HepG2 (cell line): ENCODE data around the gene KRTAP10-5. TPM values are rescaled to one million over a fixed set of nuclear protein-coding genes. Genes with fewer than 3 reads are reported as not detected.

Experiments used
- ATAC-seq: fragments of 200-7000 bp; cut with Tn5 transposase; 3 replicates; pipeline ENCODE4 v1.9.1; 2020; ENCODE audit warnings: mild to moderate bottlenecking, moderate library complexity
- BruUV-seq: library from RNA; stranded (reverse); fragments of 400-500 nt; replicated peaks from 2 replicates; lab custom pipeline; 2021; lab: Mats Ljungman, UMichigan
- CTCF ChIA-PET: fragments of 300-600 bp; formaldehyde crosslinking; extraction: SDS; loops from one replicate; lab custom pipeline; 2021; ENCODE audit warnings: low total read pairs, inconsistent platforms, low intra/inter-chr PET ratio; lab: Yijun Ruan, JAX
- POLR2A ChIA-PET: fragments of 350-600 bp; sonication (Branson Sonifier 250); formaldehyde crosslinking; loops from one replicate; lab custom pipeline; 2020; ENCODE audit warnings: antibody characterized with exemption, inconsistent platforms; lab: Yijun Ruan, JAX
- DNase-seq: peaks from one replicate; pipeline ENCODE4 v3.0.0-alpha.2; 2015; ENCODE audit warnings: low spot score
- FAIRE-seq: peaks from 3 replicates; lab custom pipeline; 2011; peaks lifted over from hg19 to GRCh38; lab: Jason Lieb, UNC
- H2AFZ ChIP-seq: one replicate; pipeline ENCODE4 v1.6.1; 2011; ENCODE audit warnings: low read length, inconsistent platforms
- H3K27ac ChIP-seq: fragments of 300-600 bp; 3 replicates; pipeline ENCODE4 v1.8.0; 2011; ENCODE audit warnings: mixed run types, mild to moderate bottlenecking, mixed read lengths, low read length, inconsistent platforms; ENCODE audit not compliant: insufficient read depth; ENCODE audit errors: extremely low read length
- H3K27me3 ChIP-seq, 2 experiments: fragments of 200-600 bp in 1 of 2; 2 replicates in 1 of 2; 3 replicates in 1 of 2; pipeline versions ENCODE4 v1.6.0 to v1.8.0; 2011; ENCODE audit warnings: low read length in 2 of 2, mild to moderate bottlenecking in 2 of 2, moderate library complexity in 2 of 2, inconsistent platforms in 1 of 2; ENCODE audit not compliant: insufficient read depth in 2 of 2, control insufficient read depth in 1 of 2
- H3K36me3 ChIP-seq, 2 experiments: fragments of 200-600 bp in 1 of 2; replicated peaks in 1 of 2; 2 replicates in 1 of 2; 3 replicates in 1 of 2; pipeline versions ENCODE4 v1.5.1 to v1.8.0; 2011; ENCODE audit warnings: low read length in 2 of 2, inconsistent platforms in 1 of 2; ENCODE audit not compliant: insufficient read depth in 2 of 2, control insufficient read depth in 1 of 2
- H3K4me1 ChIP-seq: 2 replicates; pipeline ENCODE4 v1.5.1; 2012; ENCODE audit warnings: low read length, inconsistent platforms; ENCODE audit not compliant: insufficient read depth
- H3K4me2 ChIP-seq: 2 replicates; pipeline ENCODE4 v1.6.0; 2011; ENCODE audit warnings: low read depth, low read length, inconsistent platforms
- H3K4me3 ChIP-seq, 3 experiments: fragments of 200-600 bp in 1 of 3; sonication (generic), shearing (Covaris generic) in 1 of 3; replicated peaks in 1 of 3; 2 replicates each; pipeline ENCODE4 v1.5.1; 2011 to 2016; ENCODE audit warnings: low read length in 3 of 3, inconsistent platforms in 2 of 3, low read depth in 2 of 3, mild to moderate bottlenecking in 2 of 3, control low read depth in 1 of 3, mixed read lengths in 1 of 3; ENCODE audit not compliant: insufficient read depth in 1 of 3
- H3K79me2 ChIP-seq: one replicate; pipeline ENCODE4 v1.6.1; 2011; ENCODE audit warnings: low read length, inconsistent platforms; ENCODE audit not compliant: insufficient read depth
- H3K9ac ChIP-seq: 2 replicates; pipeline ENCODE4 v1.6.0; 2011; ENCODE audit warnings: mild to moderate bottlenecking, low read depth, low read length, inconsistent platforms; ENCODE audit not compliant: insufficient read depth
- H3K9me3 ChIP-seq: 2 replicates; pipeline ENCODE4 v1.5.1; 2012; ENCODE audit warnings: mild to moderate bottlenecking, low read length
- H4K20me1 ChIP-seq: 2 replicates; pipeline ENCODE4 v1.6.0; 2011; ENCODE audit warnings: inconsistent platforms, mild to moderate bottlenecking, low read length, moderate library complexity; ENCODE audit not compliant: insufficient read depth
- FOXA1 ChIP-seq, 2 experiments: fragments of 450-650 bp in 1 of 2; sonication (generic) in 1 of 2; formaldehyde crosslinking in 1 of 2; IDR thresholded peaks; 2 replicates each; pipeline versions ENCODE4 v1.4.0 to v1.6.1; 2016 to 2020; ENCODE audit warnings: missing genetic modification reagents in 1 of 2
- MTA1 ChIP-seq: sonication (generic); formaldehyde crosslinking; IDR thresholded peaks from 2 replicates; pipeline ENCODE4 v1.4.0; 2020; ENCODE audit warnings: missing genetic modification reagents, mild to moderate bottlenecking, borderline replicate concordance
- NFAT5 ChIP-seq: sonication (generic); formaldehyde crosslinking; IDR thresholded peaks from 2 replicates; pipeline ENCODE4 v1.4.0; 2020; ENCODE audit warnings: missing genetic modification reagents
- YEATS2 ChIP-seq: sonication (generic); formaldehyde crosslinking; IDR thresholded peaks from 2 replicates; pipeline ENCODE4 v1.4.0; 2020; ENCODE audit warnings: missing genetic modification reagents, borderline replicate concordance
- ZBTB37 ChIP-seq: sonication (generic); formaldehyde crosslinking; IDR thresholded peaks from 2 replicates; pipeline ENCODE4 v1.4.0; 2020; ENCODE audit warnings: mild to moderate bottlenecking, missing genetic modification reagents
- ZNF441 ChIP-seq: sonication (generic); formaldehyde crosslinking; IDR thresholded peaks from 2 replicates; pipeline ENCODE4 v1.7.0; 2021; ENCODE audit warnings: missing genetic modification reagents, borderline replicate concordance
- ZNF567 ChIP-seq: sonication (generic); formaldehyde crosslinking; IDR thresholded peaks from 2 replicates; pipeline ENCODE4 v1.8.1; 2023; ENCODE audit warnings: mild to moderate bottlenecking, missing genetic modification reagents, borderline replicate concordance
- ZNF609 ChIP-seq: sonication (generic); formaldehyde crosslinking; IDR thresholded peaks from 2 replicates; pipeline ENCODE4 v1.4.0; 2020; ENCODE audit warnings: mild to moderate bottlenecking, missing genetic modification reagents, borderline replicate concordance
- ZNF768 ChIP-seq: sonication (generic); formaldehyde crosslinking; IDR thresholded peaks from 2 replicates; pipeline ENCODE4 v1.4.0; 2020; ENCODE audit warnings: missing genetic modification reagents
- ZNF792 ChIP-seq: IDR thresholded peaks from 2 replicates; pipeline ENCODE4 v1.6.1; 2016
- ZSCAN5A ChIP-seq: sonication (generic); formaldehyde crosslinking; IDR thresholded peaks from 2 replicates; pipeline ENCODE4 v1.8.0; 2022; ENCODE audit warnings: mild to moderate bottlenecking, missing genetic modification reagents, borderline replicate concordance
- WGBS: methylation state at CpG from one replicate; pipeline ENCODE4 v1.1.6; 2017; ENCODE audit warnings: low lambda C conversion rate; 5-methylcytosine and 5-hydroxymethylcytosine counted together
- in situ Hi-C: cut with HindIII; loops from 2 replicates; pipeline ENCODE4 v1.10.0; 2017; ENCODE audit warnings: low pct_unique_long_range_greater_than_20kb; ENCODE audit not compliant: extremely low pct_ligation_motif_present
- intact Hi-C: fragments of 100-400 bp; cut with micrococcal nuclease; formaldehyde crosslinking; loops from one replicate; pipeline ENCODE4 v1.10.0; 2022; ENCODE audit not compliant: unreplicated experiment
- polyA plus RNA-seq, 8 experiments: library from polyadenylated mRNA; depleted of rRNA in 3 of 8; stranded (reverse) in 7 of 8; unstranded in 1 of 8; fragments of >200 nt; fragmentation: Illumina TruSeq in 4 of 8; extraction: Trizol in 4 of 8; gene quantifications; 2 replicates each; pipeline versions ENCODE4 v1.2.1 to v1.2.3, GENCODE V29; 2011 to 2016; ENCODE audit warnings: low read depth in 4 of 8, missing spikeins in 1 of 8, mixed read lengths in 1 of 8; ENCODE audit not compliant: insufficient read depth in 1 of 8
- total RNA-seq, 5 experiments: library from RNA; depleted of rRNA; stranded (reverse); fragments of >200 nt; fragmentation: Illumina TruSeq; extraction: Trizol; gene quantifications; 2 replicates each; pipeline ENCODE4 v1.2.3, GENCODE V29; 2016; ENCODE audit warnings: low read depth in 1 of 5

The KRTAP10-5 gene
- total and polyA plus RNA-seq, 2 of the 13 experiments (the other 11 are each of a cell fraction or from before 2014, with no cell fraction given): not detected

- ChIA-PET POLR2A (no interaction called here), CTCF (no interaction called here)
- in situ Hi-C loops (no loop called here), intact Hi-C loops (no loop called here)
- no peak overlapping the region for H3K4me2 ChIP-seq
- H4K20me1 ChIP-seq: no peaks in the 10 kb centered on the region
- WGBS: 21% methylated on average over 3 of the region's 3 CpGs
- no peaks in the 10 kb centered on the region for H3K36me3 ChIP-seq
- TF ChIP-seq MTA1 (CRISPR knock-in tag) (no peak), ZNF792 (CRISPR knock-in tag) (no peak), ZBTB37 (no peak), NFAT5 (no peak), YEATS2 (no peak), ZNF567 (CRISPR knock-in tag) (no peak), ZSCAN5A (no peak), ZNF609 (CRISPR knock-in tag) (no peak), ZNF441 (CRISPR knock-in tag) (no peak), ZNF768 (CRISPR knock-in tag) (no peak), FOXA1 (IDR thresholded peaks at IDR 0.05) (no peak), FOXA1 (CRISPR knock-in tag; IDR thresholded peaks at IDR 0.05) (no peak)
- ATAC-seq (no peak), DNase-seq (no peak), FAIRE-seq (no peak)
- no peak overlapping the region for H3K27ac ChIP-seq
- H2AFZ ChIP-seq: no peak overlapping the region
- H3K9ac ChIP-seq: no peak overlapping the region
- H3K4me1 ChIP-seq: no peaks in the 10 kb centered on the region; the same call in 1 of the 2 replicates
- H3K27me3 ChIP-seq: no peaks in the 10 kb centered on the region; a peak in 2 of 5 replicates
- BruUV-seq: no TSS peak
- H3K79me2 ChIP-seq: no peaks in the 10 kb centered on the region
- no peak overlapping the region for H3K4me3 ChIP-seq
- peaks cover 17% of the 10 kb centered on the region; the same call in 1 of the 2 replicates for H3K9me3 ChIP-seq
Measured at GRCh38 chr21:44544566-44544965, 35.8 kb downstream of the KRTAP10-5 start.
